ENCODE data around the gene AK8.

GRCh38 chr9:132919614-132920268 is 41.7 kb upstream of the AK8 start:
- TF ChIP-seq CTCF (conservative IDR thresholded peaks at IDR 0.05; ENCODE audit: low read depth, low read length) (no peak), EZH2 (IDR thresholded peaks at IDR 0.05; ENCODE audit: borderline replicate concordance, low read depth, low read length, poor library complexity, severe bottlenecking) (no peak)
